Measurements from ENCODE around the gene ELF5. TPM values are rescaled to one million over a fixed set of nuclear protein-coding genes. Genes with fewer than 3 reads are reported as not detected.
A peak's percentile ranks its signal among the peaks of the same experiment; 100 is the strongest.

ELF5 gene
- total RNA-seq, 2 experiments from 2014 or later: not detected

DNA sequence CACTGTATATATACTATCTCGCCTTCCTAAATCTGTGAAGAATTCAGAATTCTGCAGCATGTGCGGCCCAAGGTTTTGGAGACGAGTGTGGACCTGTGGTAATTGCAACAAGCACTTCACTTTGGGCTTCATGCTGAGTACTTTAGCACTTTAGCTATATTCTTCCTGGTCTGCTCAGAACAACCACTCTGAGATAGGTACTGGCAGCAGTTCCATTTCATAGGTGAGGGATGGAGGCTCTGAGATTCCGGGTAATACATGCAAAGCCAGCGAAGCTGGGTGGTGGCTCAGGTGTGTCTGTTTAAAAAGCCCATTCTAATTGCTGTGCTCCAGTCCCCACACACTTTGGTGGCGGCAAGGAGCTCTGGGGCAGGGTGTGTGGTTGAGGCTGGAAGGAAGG lies 6.4 kb downstream of the ELF5 start:
- no peak for ATAC-seq
- no peak overlapping the region for H3K27ac Mint-ChIP-seq
- no peaks in the 10 kb centered on the region for H3K27me3 Mint-ChIP-seq
- POLR2A ChIA-PET: no interaction called here
- no peak for DNase-seq
- CTCF ChIA-PET: no interaction called here
- H3K36me3 Mint-ChIP-seq (ENCODE audit: low read depth): no peaks in the 10 kb centered on the region
- H3K4me3 Mint-ChIP-seq: no peak overlapping the region
- H3K9me3 Mint-ChIP-seq (ENCODE audit: low read depth): no peaks in the 10 kb centered on the region
- no peaks in the 10 kb centered on the region for H3K4me1 Mint-ChIP-seq
- intact Hi-C loops (cut with DNase I, micrococcal nuclease): no loop called here

DNA sequence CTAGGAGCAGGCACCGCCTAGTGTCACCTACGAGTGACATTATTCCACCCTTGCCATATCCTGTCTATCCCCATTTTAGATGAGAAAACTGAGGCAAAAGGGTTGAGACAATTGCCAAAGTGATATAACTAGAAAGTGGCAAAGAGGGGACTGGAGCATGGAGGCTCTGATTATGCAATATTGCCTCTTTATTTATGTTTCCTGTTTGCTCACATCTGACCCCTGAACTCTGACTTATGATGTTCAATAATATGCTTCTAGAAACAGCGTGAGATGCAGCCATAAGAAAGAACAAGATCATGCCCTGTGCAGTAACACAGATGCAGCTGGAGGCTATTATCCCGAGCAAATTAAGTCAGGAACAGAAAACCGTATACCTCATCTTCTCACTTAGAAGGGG lies 7.7 kb downstream of the ELF5 start:
- ChIA-PET POLR2A (no interaction called here), CTCF (no interaction called here)
- H3K4me1 Mint-ChIP-seq: no peaks in the 10 kb centered on the region
- intact Hi-C loops (cut with DNase I, micrococcal nuclease): no loop called here
- no peaks in the 10 kb centered on the region for H3K27me3 Mint-ChIP-seq
- H3K4me3 Mint-ChIP-seq: no peak overlapping the region
- H3K36me3 Mint-ChIP-seq (ENCODE audit: low read depth): no peaks in the 10 kb centered on the region
- H3K9me3 Mint-ChIP-seq (ENCODE audit: low read depth): no peaks in the 10 kb centered on the region
- ATAC-seq (no peak), DNase-seq (no peak)
- no peak overlapping the region for H3K27ac Mint-ChIP-seq

DNA sequence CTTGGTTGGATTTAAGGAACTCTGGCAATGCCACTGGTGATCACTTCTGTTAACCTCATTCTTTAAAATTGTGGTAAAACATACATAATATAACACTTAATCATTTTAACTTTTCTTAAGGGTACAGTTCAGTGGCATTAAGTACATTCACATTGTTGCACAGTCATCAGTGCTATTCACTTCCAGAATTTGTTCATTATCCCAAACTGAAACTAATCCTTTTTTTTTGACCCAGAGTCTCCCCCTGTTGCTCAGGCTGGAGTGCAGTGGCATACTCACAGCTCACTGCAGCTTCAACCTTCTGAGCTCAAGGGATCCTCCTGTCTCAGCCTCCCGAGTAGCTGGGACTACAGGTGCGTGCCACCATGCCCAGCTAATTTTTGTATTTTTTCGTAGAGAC lies 10.6 kb downstream of the ELF5 start:
- intact Hi-C loops (cut with DNase I, micrococcal nuclease): no loop called here
- no peak overlapping the region for H3K27ac Mint-ChIP-seq
- H3K9me3 Mint-ChIP-seq (ENCODE audit: low read depth): no peaks in the 10 kb centered on the region
- no peaks in the 10 kb centered on the region for H3K4me1 Mint-ChIP-seq
- ChIA-PET CTCF (interaction anchor here (1.5 to 1.7 kb wide), 2 partner anchors 10 to 11 kb away, joined by 4 to 5 read pairs; no protein-coding TSS in a partner anchor), POLR2A (no interaction called here)
- DNase-seq: no peak
- ATAC-seq: no peak
- H3K27me3 Mint-ChIP-seq: peaks cover 4% of the 10 kb centered on the region
- H3K36me3 Mint-ChIP-seq (ENCODE audit: low read depth): no peaks in the 10 kb centered on the region
- no peak overlapping the region for H3K4me3 Mint-ChIP-seq

DNA sequence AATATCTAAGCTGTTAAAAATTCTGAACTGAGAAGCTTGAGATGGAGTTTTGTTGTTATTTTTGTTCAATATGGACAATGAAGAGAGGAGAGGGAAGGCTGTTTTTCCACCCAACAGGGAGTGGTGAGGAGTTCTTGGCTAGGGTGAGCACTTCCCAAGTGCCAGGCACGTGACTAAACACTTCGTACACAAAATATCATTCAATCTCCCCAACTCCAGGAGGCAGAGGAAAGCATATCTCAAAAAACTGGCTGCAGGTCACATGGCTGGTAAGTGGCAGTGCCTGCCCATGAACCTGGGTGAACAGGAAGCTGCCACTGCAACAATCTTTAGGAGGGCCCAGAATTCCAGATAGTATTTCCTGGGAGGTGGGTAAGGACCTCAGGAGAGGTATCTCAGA lies 11.6 kb downstream of the ELF5 start:
- intact Hi-C loops (cut with DNase I, micrococcal nuclease): no loop called here
- no peaks in the 10 kb centered on the region for H3K36me3 Mint-ChIP-seq (ENCODE audit: low read depth)
- H3K27ac Mint-ChIP-seq: no peak overlapping the region
- CTCF ChIA-PET: interaction anchor here (0.7 to 1.7 kb wide), 3 partner anchors 10 to 16 kb away, joined by 3 to 5 read pairs (median 4); no protein-coding TSS in a partner anchor
- no peaks in the 10 kb centered on the region for H3K4me1 Mint-ChIP-seq
- DNase-seq: no peak
- POLR2A ChIA-PET: interaction anchor here (0.6 kb wide), 1 partner anchor 12 kb away, joined by 4 read pairs; no protein-coding TSS in a partner anchor
- H3K4me3 Mint-ChIP-seq: no peak overlapping the region
- no peaks in the 10 kb centered on the region for H3K9me3 Mint-ChIP-seq (ENCODE audit: low read depth)
- H3K27me3 Mint-ChIP-seq: peaks cover 4% of the 10 kb centered on the region
- ATAC-seq: no peak

GRCh38 chr11:34501500-34501899 lies 12.1 kb downstream of the ELF5 start:
- no peaks in the 10 kb centered on the region for H3K4me1 Mint-ChIP-seq
- CTCF ChIA-PET: interaction anchor here (1.5 kb wide), 1 partner anchor 9 kb away, joined by 5 read pairs; no protein-coding TSS in a partner anchor
- intact Hi-C loops (cut with DNase I, micrococcal nuclease): no loop called here
- no peak overlapping the region for H3K4me3 Mint-ChIP-seq
- H3K36me3 Mint-ChIP-seq (ENCODE audit: low read depth): no peaks in the 10 kb centered on the region
- peaks cover 4% of the 10 kb centered on the region for H3K27me3 Mint-ChIP-seq
- DNase-seq (no peak), ATAC-seq (no peak)
- no peak overlapping the region for H3K27ac Mint-ChIP-seq
- no peaks in the 10 kb centered on the region for H3K9me3 Mint-ChIP-seq (ENCODE audit: low read depth)
- POLR2A ChIA-PET: interaction anchor here (0.6 kb wide), 1 partner anchor 12 kb away, joined by 4 read pairs; no protein-coding TSS in a partner anchor

- CTCF ChIA-PET: interaction anchor here (0.6 to 3.6 kb wide), 4 partner anchors 10 to 19 kb away, joined by 3 to 16 read pairs (median 4); partner anchors contain the start of gene ELF5
- H3K4me1 Mint-ChIP-seq: no peaks in the 10 kb centered on the region
- no peak overlapping the region for H3K27ac Mint-ChIP-seq
- DNase-seq (no peak), ATAC-seq (no peak)
- H3K4me3 Mint-ChIP-seq: no peak overlapping the region
- H3K27me3 Mint-ChIP-seq: peaks cover 4% of the 10 kb centered on the region
- H3K36me3 Mint-ChIP-seq (ENCODE audit: low read depth): no peaks in the 10 kb centered on the region
- intact Hi-C loops (cut with DNase I, micrococcal nuclease): no loop called here
- H3K9me3 Mint-ChIP-seq (ENCODE audit: low read depth): no peaks in the 10 kb centered on the region
- POLR2A ChIA-PET: no interaction called here
These were observed 13.7 kb downstream of the ELF5 start for GRCh38 chr11:34499719-34500500.

DNA sequence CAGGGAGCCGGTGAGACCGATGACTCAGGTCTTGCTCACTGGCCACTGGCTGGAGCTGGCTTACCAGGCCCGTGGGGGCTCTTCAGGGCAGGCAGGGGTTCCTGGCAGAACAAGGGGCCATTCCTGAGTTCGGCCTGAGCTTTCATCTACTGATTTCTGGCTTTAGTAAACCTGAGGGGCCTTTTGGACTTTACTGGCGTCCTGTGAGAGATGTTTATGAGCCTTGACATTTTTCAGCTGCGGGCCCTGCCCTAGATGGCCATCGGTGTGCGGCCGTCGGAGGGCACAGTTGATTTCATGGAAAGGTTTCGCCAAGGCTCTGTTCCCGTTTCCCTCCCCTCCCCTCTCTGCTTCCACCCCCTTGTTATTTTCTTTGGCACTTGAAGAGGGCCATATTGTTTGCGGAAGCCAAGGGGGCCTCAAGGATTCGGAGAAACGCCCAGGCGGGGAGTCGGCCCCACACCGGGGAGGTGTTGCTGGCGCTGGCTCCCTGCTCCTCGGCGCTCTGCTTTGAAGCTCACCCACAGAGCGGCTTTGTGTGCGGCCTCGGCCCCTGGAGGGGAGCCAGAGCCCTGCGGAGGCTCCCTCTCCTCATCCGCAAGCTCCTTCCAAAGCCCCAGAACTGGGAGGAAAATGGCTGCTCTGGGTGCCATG lies 17.7 kb downstream of the ELF5 start:
- ATAC-seq (no peak), DNase-seq (no peak)
- no peak overlapping the region for H3K27ac Mint-ChIP-seq
- peaks cover 4% of the 10 kb centered on the region for H3K27me3 Mint-ChIP-seq
- no peaks in the 10 kb centered on the region for H3K4me1 Mint-ChIP-seq
- ChIA-PET CTCF (no interaction called here), POLR2A (no interaction called here)
- H3K9me3 Mint-ChIP-seq (ENCODE audit: low read depth): no peaks in the 10 kb centered on the region
- intact Hi-C loops (cut with DNase I, micrococcal nuclease): no loop called here
- H3K36me3 Mint-ChIP-seq (ENCODE audit: low read depth): no peaks in the 10 kb centered on the region
- no peak overlapping the region for H3K4me3 Mint-ChIP-seq

- no peak for DNase-seq
- Mint-ChIP-seq H3K4me3 (no peak overlapping the region), H3K27ac (no peak overlapping the region), H3K9me3 (ENCODE audit: low read depth) (no peaks in the 10 kb centered on the region), H3K36me3 (ENCODE audit: low read depth) (no peaks in the 10 kb centered on the region), H3K4me1 (no peaks in the 10 kb centered on the region), H3K27me3 (peaks cover 4% of the 10 kb centered on the region)
- ATAC-seq: no peak
- intact Hi-C loops (cut with DNase I, micrococcal nuclease): no loop called here
- ChIA-PET CTCF (interaction anchor here (0.6 kb wide), 1 partner anchor 610 kb away, joined by 3 read pairs; no protein-coding TSS in a partner anchor), POLR2A (no interaction called here)
These were observed 18.3 kb downstream of the ELF5 start for GRCh38 chr11:34495239-34495723.

- POLR2A ChIA-PET: no interaction called here
- CTCF ChIA-PET: interaction anchor here (0.5 to 0.7 kb wide), 4 partner anchors 10 to 1296 kb away, joined by 3 to 5 read pairs (median 3); no protein-coding TSS in a partner anchor
- DNase-seq: no peak
- no peaks in the 10 kb centered on the region for H3K4me1 Mint-ChIP-seq
- H3K36me3 Mint-ChIP-seq (ENCODE audit: low read depth): no peaks in the 10 kb centered on the region
- H3K27me3 Mint-ChIP-seq: no peaks in the 10 kb centered on the region
- no peak overlapping the region for H3K27ac Mint-ChIP-seq
- no peak overlapping the region for H3K4me3 Mint-ChIP-seq
- ATAC-seq: no peak
- no peaks in the 10 kb centered on the region for H3K9me3 Mint-ChIP-seq (ENCODE audit: low read depth)
- intact Hi-C loops (cut with DNase I, micrococcal nuclease): loop anchor here (1.0 to 5.0 kb wide), 4 partner anchors 128 to 497 kb away; no protein-coding TSS in a partner anchor
These were observed 19.5 kb downstream of the ELF5 start for GRCh38 chr11:34493926-34494595.

DNA sequence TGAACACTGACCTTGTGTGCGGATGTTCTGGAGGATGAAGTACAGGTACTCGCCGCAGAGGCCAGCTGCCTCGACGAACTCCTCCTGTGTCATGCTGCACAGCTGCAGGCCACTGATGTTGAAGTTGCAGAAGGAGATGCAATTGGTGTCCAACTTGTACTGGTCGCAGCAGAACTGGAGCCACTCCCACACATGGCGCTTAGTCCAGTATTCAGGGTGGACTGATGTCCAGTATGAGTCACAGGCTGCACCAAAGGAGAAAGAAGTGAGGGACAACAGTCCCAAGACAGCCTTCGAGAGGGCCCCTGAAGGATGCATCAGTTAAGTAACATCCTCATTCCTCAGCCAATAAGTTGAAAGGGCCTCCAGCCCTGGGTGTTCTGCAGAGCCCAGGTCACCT lies 20.1 kb downstream of the ELF5 start:
- DNase-seq: no peak
- Mint-ChIP-seq H3K27me3 (no peaks in the 10 kb centered on the region), H3K27ac (no peak overlapping the region), H3K36me3 (ENCODE audit: low read depth) (no peaks in the 10 kb centered on the region), H3K4me1 (no peaks in the 10 kb centered on the region), H3K9me3 (ENCODE audit: low read depth) (no peaks in the 10 kb centered on the region), H3K4me3 (no peak overlapping the region)
- intact Hi-C loops (cut with DNase I, micrococcal nuclease): loop anchor here (1.0 to 5.0 kb wide), 4 partner anchors 127 to 496 kb away; no protein-coding TSS in a partner anchor
- ChIA-PET CTCF (interaction anchor here (0.7 to 2.0 kb wide), 4 partner anchors 9 to 1295 kb away, joined by 3 to 8 read pairs (median 6); no protein-coding TSS in a partner anchor), POLR2A (no interaction called here)
- no peak for ATAC-seq

- no peaks in the 10 kb centered on the region for H3K9me3 Mint-ChIP-seq (ENCODE audit: low read depth)
- H3K27ac Mint-ChIP-seq: no peak overlapping the region
- H3K36me3 Mint-ChIP-seq (ENCODE audit: low read depth): no peaks in the 10 kb centered on the region
- CTCF ChIA-PET: interaction anchor here (0.6 to 2.0 kb wide), 19 partner anchors 10 to 505 kb away, joined by 3 to 8 read pairs (median 3); no protein-coding TSS in a partner anchor
- ATAC-seq (no peak), DNase-seq (peak; percentile 63)
- H3K4me1 Mint-ChIP-seq: no peaks in the 10 kb centered on the region
- intact Hi-C loops (cut with DNase I, micrococcal nuclease): loop anchor here (1.0 to 5.0 kb wide), 4 partner anchors 127 to 496 kb away; no protein-coding TSS in a partner anchor
- H3K4me3 Mint-ChIP-seq: no peak overlapping the region
- no peaks in the 10 kb centered on the region for H3K27me3 Mint-ChIP-seq
- POLR2A ChIA-PET: no interaction called here
These were observed 20.7 kb downstream of the ELF5 start for GRCh38 chr11:34492806-34493414.

All from activated CD4-positive, alpha-beta T cell treated with anti-CD3 and anti-CD28 coated beads for 36 hours (primary cell).